SK-N-SH (cell line): ENCODE measurements around the gene RBM19. TPM values are rescaled to one million over a fixed set of nuclear protein-coding genes. Genes with fewer than 3 reads are reported as not detected.

ENCODE experiments used
- CTCF ChIA-PET: fragments of 300-600, 350-600 bp; formaldehyde crosslinking; extraction: SDS; loops from one replicate; lab custom pipeline; 2021; lab: Yijun Ruan, JAX
- POLR2A ChIA-PET: fragments of 350-600 bp; sonication (Branson Sonifier 250); formaldehyde crosslinking; extraction: SDS; loops from one replicate; lab custom pipeline; 2020; ENCODE audit warnings: antibody characterized with exemption, inconsistent platforms; lab: Yijun Ruan, JAX
- DNase-seq: peaks from one replicate; pipeline ENCODE4 v3.0.0; 2012
- H2AFZ ChIP-seq: fragments of 200-600 bp; sonication (generic); 2 replicates; pipeline ENCODE4 v1.8.1; 2016; ENCODE audit warnings: antibody characterized with exemption, mild to moderate bottlenecking, low read depth
- H3F3A ChIP-seq: fragments of 200-600 bp; sonication (generic); replicated peaks from 2 replicates; pipeline ENCODE3; 2016; ENCODE audit warnings: antibody characterized with exemption, mild to moderate bottlenecking; ENCODE audit not compliant: insufficient read depth
- H3K27ac ChIP-seq, 2 experiments: fragments of 200-500 bp in 1 of 2; fragments of 200-600 bp in 1 of 2; sonication (Bioruptor generic) in 1 of 2; sonication (generic), shearing (Covaris generic) in 1 of 2; 2 replicates each; pipeline versions ENCODE4 v1.5.1 to v1.6.1; 2014 to 2016; ENCODE audit warnings: low read depth in 2 of 2, inconsistent platforms in 1 of 2, low read length in 1 of 2, mild to moderate bottlenecking in 1 of 2, mixed read lengths in 1 of 2
- H3K27me3 ChIP-seq: fragments of 200-600 bp; sonication (generic), shearing (Covaris generic); 2 replicates; pipeline ENCODE4 v1.6.1; 2016; ENCODE audit warnings: mixed run types; ENCODE audit not compliant: insufficient read depth
- H3K36me3 ChIP-seq, 2 experiments: fragments of 200-500 bp in 1 of 2; fragments of 200-600 bp in 1 of 2; sonication (Bioruptor generic) in 1 of 2; sonication (generic) in 1 of 2; replicated peaks in 1 of 2; 2 replicates each; pipeline versions ENCODE3 to v1.5.1; 2014 to 2016; ENCODE audit warnings: low read length in 1 of 2, mild to moderate bottlenecking in 1 of 2; ENCODE audit not compliant: insufficient read depth in 2 of 2, control insufficient read depth in 1 of 2
- H3K4me1 ChIP-seq, 2 experiments: fragments of 200-500 bp in 1 of 2; fragments of 200-600 bp in 1 of 2; sonication (Bioruptor generic) in 1 of 2; sonication (generic), shearing (Covaris generic) in 1 of 2; 2 replicates each; pipeline versions ENCODE4 v1.5.1 to v1.6.1; 2014 to 2016; ENCODE audit warnings: low read depth in 1 of 2, low read length in 1 of 2, mixed run types in 1 of 2; ENCODE audit not compliant: insufficient read depth in 2 of 2, control insufficient read depth in 1 of 2
- H3K4me2 ChIP-seq: fragments of 200-600 bp; sonication (generic), shearing (Covaris generic); 2 replicates; pipeline ENCODE4 v1.6.1; 2017; ENCODE audit warnings: mixed run types
- H3K4me3 ChIP-seq, 2 experiments: fragments of 200-500 bp in 1 of 2; fragments of 200-600 bp in 1 of 2; sonication (Bioruptor generic) in 1 of 2; sonication (generic), shearing (Covaris generic) in 1 of 2; 2 replicates each; pipeline versions ENCODE4 v1.5.1 to v1.8.1; 2014 to 2016; ENCODE audit warnings: low read depth in 2 of 2, inconsistent platforms in 1 of 2, low read length in 1 of 2, mild to moderate bottlenecking in 1 of 2, mixed read lengths in 1 of 2, moderate library complexity in 1 of 2
- H3K79me2 ChIP-seq: fragments of 200-600 bp; sonication (generic); 2 replicates; pipeline ENCODE4 v1.8.1; 2017; ENCODE audit warnings: mild to moderate bottlenecking; ENCODE audit not compliant: insufficient read depth
- H3K9ac ChIP-seq: fragments of 200-600 bp; sonication (generic); 2 replicates; pipeline ENCODE4 v1.6.1; 2017; ENCODE audit warnings: mixed run types
- H3K9me2 ChIP-seq: fragments of 200-600 bp; sonication (generic); 2 replicates; pipeline ENCODE4 v1.6.1; 2017; ENCODE audit warnings: mixed run types
- H3K9me3 ChIP-seq: fragments of 200-600 bp; sonication (generic); 2 replicates; pipeline ENCODE4 v1.6.1; 2017; ENCODE audit warnings: mixed run types, mild to moderate bottlenecking, moderate library complexity
- H4K20me1 ChIP-seq: fragments of 200-600 bp; sonication (generic); 2 replicates; pipeline ENCODE4 v1.6.1; 2017; ENCODE audit warnings: mild to moderate bottlenecking, mixed run types; ENCODE audit not compliant: insufficient read depth
- ELF1 ChIP-seq: IDR thresholded peaks from 2 replicates; pipeline ENCODE4 v1.4.0; 2012
- FOXJ3 ChIP-seq: sonication (generic); formaldehyde crosslinking; IDR thresholded peaks from 2 replicates; pipeline ENCODE4 v1.5.1; 2020; ENCODE audit warnings: mild to moderate bottlenecking, missing genetic modification reagents
- FOXM1 ChIP-seq: IDR thresholded peaks from 2 replicates; pipeline ENCODE4 v1.4.0; 2012; ENCODE audit warnings: low read depth, mild to moderate bottlenecking
- GABPA ChIP-seq: IDR thresholded peaks from 2 replicates; pipeline ENCODE4 v1.4.0; 2012; ENCODE audit warnings: low read depth, mild to moderate bottlenecking
- IRF3 ChIP-seq: fragments of 150-350 bp; IDR thresholded peaks from 2 replicates; pipeline ENCODE4 v1.6.1; 2016; ENCODE audit warnings: mild to moderate bottlenecking, low read depth, low read length
- JUND ChIP-seq: IDR thresholded peaks from 2 replicates; pipeline ENCODE4 v1.4.0; 2012
- MEF2A ChIP-seq: IDR thresholded peaks from 2 replicates; pipeline ENCODE4 v1.4.0; 2012; ENCODE audit warnings: low read depth, borderline replicate concordance
- NRF1 ChIP-seq: IDR thresholded peaks from 2 replicates; pipeline ENCODE4 v1.6.1; 2012; ENCODE audit warnings: low read depth, mild to moderate bottlenecking, low read length
- POLR2AphosphoS5 ChIP-seq: IDR thresholded peaks from 2 replicates; pipeline ENCODE4 v1.6.1; 2012; ENCODE audit warnings: low read depth, low read length
- RXRA ChIP-seq: IDR thresholded peaks from 2 replicates; pipeline ENCODE4 v1.4.0; 2012; ENCODE audit warnings: low read depth, mild to moderate bottlenecking, borderline replicate concordance
- SIN3A ChIP-seq: IDR thresholded peaks from 2 replicates; pipeline ENCODE4 v1.6.1; 2012; ENCODE audit warnings: low read depth, mild to moderate bottlenecking, low read length, moderate library complexity, borderline replicate concordance
- TAF1 ChIP-seq: IDR thresholded peaks from 2 replicates; pipeline ENCODE4 v1.6.1; 2012; ENCODE audit warnings: low read depth, mild to moderate bottlenecking, low read length, moderate library complexity, borderline replicate concordance
- TCF12 ChIP-seq: IDR thresholded peaks from 2 replicates; pipeline ENCODE4 v1.4.0; 2012
- TEAD4 ChIP-seq: IDR thresholded peaks from 2 replicates; pipeline ENCODE4 v1.4.0; 2012; ENCODE audit warnings: mild to moderate bottlenecking, borderline replicate concordance; ENCODE audit not compliant: insufficient read depth
- YY1 ChIP-seq: IDR thresholded peaks from 2 replicates; pipeline ENCODE4 v1.4.0; 2012; ENCODE audit warnings: low read depth, mild to moderate bottlenecking
- WGBS: methylation state at CpG from one replicate; pipeline ENCODE4 v1.1.6; 2017; ENCODE audit warnings: low lambda C conversion rate; 5-methylcytosine and 5-hydroxymethylcytosine counted together
- polyA plus RNA-seq, 3 experiments: library from polyadenylated mRNA; depleted of rRNA; stranded (reverse); fragments of >200 nt; gene quantifications; 2 replicates each; pipeline ENCODE4 v1.2.3, GENCODE V29; 2012
- TF ChIP-seq, protein P1 (sequence below): IDR thresholded peaks from 2 replicates; pipeline ENCODE4; 2012
- TF ChIP-seq, protein P2 (sequence below): IDR thresholded peaks from 2 replicates; pipeline ENCODE4 v1.6.1; 2012; ENCODE audit warnings: mild to moderate bottlenecking, low read depth, low read length, moderate library complexity

RBM19 gene
- polyA plus RNA-seq, 1 of the 3 experiments (the other 2 are of a cell fraction) = 16.6 TPM

GRCh38 chr12:113961921-113962710 is 4.0 kb downstream of the RBM19 start:
- H3K4me3 ChIP-seq = no peak overlapping the region
- no peaks in the 10 kb centered on the region for H3F3A ChIP-seq
- peaks cover 0 to 9% of the 10 kb centered on the region in 2 experiments; a peak in 3 of 4 replicates for H3K4me1 ChIP-seq
- TF ChIP-seq TAF1 (no peak), GABPA (no peak), IRF3 (no peak), ELF1 (no peak), NRF1 (no peak)
- ChIA-PET CTCF (interaction anchor here (1.6 kb wide), 1 partner anchor 547 kb away, joined by 3 read pairs; no protein-coding TSS in a partner anchor), POLR2A (interaction anchor here (0.7 kb wide), 1 partner anchor 10 kb away, joined by 3 read pairs; no protein-coding TSS in a partner anchor)
- H3K79me2 ChIP-seq = peaks cover 25% of the 10 kb centered on the region
- H3K27ac ChIP-seq = no peak overlapping the region
- H3K9ac ChIP-seq = no peak overlapping the region
- H3K9me2 ChIP-seq = no peaks in the 10 kb centered on the region
- H3K9me3 ChIP-seq = no peaks in the 10 kb centered on the region
- no peak overlapping the region for H2AFZ ChIP-seq
- 78% methylated on average over 16 of the region's 16 CpGs for WGBS
- H4K20me1 ChIP-seq = no peaks in the 10 kb centered on the region
- H3K36me3 ChIP-seq = peaks cover 4 to 49% of the 10 kb centered on the region in 2 experiments
- DNase-seq = no peak
- no peak overlapping the region for H3K4me2 ChIP-seq
- no peaks in the 10 kb centered on the region for H3K27me3 ChIP-seq

GRCh38 chr12:113960030-113960429 is 6.1 kb downstream of the RBM19 start:
- no peaks in the 10 kb centered on the region for H3K9me2 ChIP-seq
- no peaks in the 10 kb centered on the region for H4K20me1 ChIP-seq
- H3K4me1 ChIP-seq = no peaks in the 10 kb centered on the region; a peak in 1 of 4 replicates
- no peak for DNase-seq
- H3K4me3 ChIP-seq = no peak overlapping the region
- no peak overlapping the region for H3K4me2 ChIP-seq
- H2AFZ ChIP-seq = no peak overlapping the region
- POLR2A ChIA-PET = no interaction called here
- no peaks in the 10 kb centered on the region for H3K9me3 ChIP-seq
- H3K36me3 ChIP-seq = peaks cover 5 to 62% of the 10 kb centered on the region in 2 experiments
- H3K9ac ChIP-seq = no peak overlapping the region
- 100% methylated on average over 2 of the region's 6 CpGs for WGBS
- H3K27ac ChIP-seq = no peak overlapping the region
- no peaks in the 10 kb centered on the region for H3F3A ChIP-seq
- H3K79me2 ChIP-seq = peaks cover 20% of the 10 kb centered on the region
- H3K27me3 ChIP-seq = no peaks in the 10 kb centered on the region
- TF ChIP-seq FOXJ3 (CRISPR knock-in tag) (no peak), RXRA (no peak), TAF1 (no peak), TEAD4 (no peak), TCF12 (no peak), YY1 (no peak), FOXM1 (no peak), MEF2A (no peak), JUND (no peak), ELF1 (no peak), POLR2AphosphoS5 (no peak), SIN3A (no peak)
- TF ChIP-seq, protein P1, sequence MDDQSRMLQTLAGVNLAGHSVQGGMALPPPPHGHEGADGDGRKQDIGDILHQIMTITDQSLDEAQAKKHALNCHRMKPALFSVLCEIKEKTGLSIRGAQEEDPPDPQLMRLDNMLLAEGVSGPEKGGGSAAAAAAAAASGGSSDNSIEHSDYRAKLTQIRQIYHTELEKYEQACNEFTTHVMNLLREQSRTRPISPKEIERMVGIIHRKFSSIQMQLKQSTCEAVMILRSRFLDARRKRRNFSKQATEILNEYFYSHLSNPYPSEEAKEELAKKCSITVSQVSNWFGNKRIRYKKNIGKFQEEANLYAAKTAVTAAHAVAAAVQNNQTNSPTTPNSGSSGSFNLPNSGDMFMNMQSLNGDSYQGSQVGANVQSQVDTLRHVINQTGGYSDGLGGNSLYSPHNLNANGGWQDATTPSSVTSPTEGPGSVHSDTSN = no peak
- TF ChIP-seq, protein P2, sequence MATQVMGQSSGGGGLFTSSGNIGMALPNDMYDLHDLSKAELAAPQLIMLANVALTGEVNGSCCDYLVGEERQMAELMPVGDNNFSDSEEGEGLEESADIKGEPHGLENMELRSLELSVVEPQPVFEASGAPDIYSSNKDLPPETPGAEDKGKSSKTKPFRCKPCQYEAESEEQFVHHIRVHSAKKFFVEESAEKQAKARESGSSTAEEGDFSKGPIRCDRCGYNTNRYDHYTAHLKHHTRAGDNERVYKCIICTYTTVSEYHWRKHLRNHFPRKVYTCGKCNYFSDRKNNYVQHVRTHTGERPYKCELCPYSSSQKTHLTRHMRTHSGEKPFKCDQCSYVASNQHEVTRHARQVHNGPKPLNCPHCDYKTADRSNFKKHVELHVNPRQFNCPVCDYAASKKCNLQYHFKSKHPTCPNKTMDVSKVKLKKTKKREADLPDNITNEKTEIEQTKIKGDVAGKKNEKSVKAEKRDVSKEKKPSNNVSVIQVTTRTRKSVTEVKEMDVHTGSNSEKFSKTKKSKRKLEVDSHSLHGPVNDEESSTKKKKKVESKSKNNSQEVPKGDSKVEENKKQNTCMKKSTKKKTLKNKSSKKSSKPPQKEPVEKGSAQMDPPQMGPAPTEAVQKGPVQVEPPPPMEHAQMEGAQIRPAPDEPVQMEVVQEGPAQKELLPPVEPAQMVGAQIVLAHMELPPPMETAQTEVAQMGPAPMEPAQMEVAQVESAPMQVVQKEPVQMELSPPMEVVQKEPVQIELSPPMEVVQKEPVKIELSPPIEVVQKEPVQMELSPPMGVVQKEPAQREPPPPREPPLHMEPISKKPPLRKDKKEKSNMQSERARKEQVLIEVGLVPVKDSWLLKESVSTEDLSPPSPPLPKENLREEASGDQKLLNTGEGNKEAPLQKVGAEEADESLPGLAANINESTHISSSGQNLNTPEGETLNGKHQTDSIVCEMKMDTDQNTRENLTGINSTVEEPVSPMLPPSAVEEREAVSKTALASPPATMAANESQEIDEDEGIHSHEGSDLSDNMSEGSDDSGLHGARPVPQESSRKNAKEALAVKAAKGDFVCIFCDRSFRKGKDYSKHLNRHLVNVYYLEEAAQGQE = no peak
- CTCF ChIA-PET = interaction anchor here (0.9 kb wide), 1 partner anchor 20 kb away, joined by 3 read pairs; no protein-coding TSS in a partner anchor
